ENCODE results near the gene PRKD3.

Gene PRKD3

GRCh38 chr2:37324786-37325624 lies at the start of gene PRKD3:
Gene PRKD3, minus strand, starts transcription at chr2:37324833. Its CDS starts 8,309 bp downstream, at chr2:37316524.
- TF ChIP-seq GATA3 (IDR thresholded peaks at IDR 0.05; ENCODE audit: low read depth, low read length) (no peak), GATA2 (IDR thresholded peaks at IDR 0.05; ENCODE audit: low read depth, low read length) (no peak)

- no peak for TF ChIP-seq GATA3 (IDR thresholded peaks at IDR 0.05; ENCODE audit: low read depth, low read length)
- no peak for TF ChIP-seq GATA2 (IDR thresholded peaks at IDR 0.05; ENCODE audit: low read depth, low read length)
These were observed 47.4 kb upstream of the PRKD3 start for GRCh38 chr2:37372000-37372399.

DNA sequence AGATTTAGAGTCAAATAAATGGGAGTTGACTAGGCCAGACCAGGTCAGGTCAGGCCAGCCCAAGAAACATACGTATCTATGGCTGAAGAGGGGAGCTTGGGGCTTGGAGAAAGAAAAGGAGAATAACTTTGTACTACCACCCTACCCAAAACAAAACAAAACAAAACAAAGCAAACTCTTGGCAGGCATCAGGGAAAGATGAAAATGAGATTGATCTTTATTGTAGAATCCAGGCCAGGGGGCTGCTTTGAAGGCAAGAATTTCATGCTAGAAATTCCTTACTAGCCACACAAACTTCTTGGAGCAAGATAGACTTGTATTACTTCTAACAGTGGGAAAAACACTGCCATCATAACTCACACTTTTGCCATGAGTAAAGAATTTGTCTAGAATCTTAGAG lies 46.0 kb upstream of the PRKD3 start:
- TF ChIP-seq GATA2 (IDR thresholded peaks at IDR 0.05; ENCODE audit: low read depth, low read length) (no peak), GATA3 (IDR thresholded peaks at IDR 0.05; ENCODE audit: low read depth, low read length) (no peak)

GRCh38 chr2:37367984-37368383 lies 43.4 kb upstream of the PRKD3 start:
- no peak for TF ChIP-seq GATA3 (IDR thresholded peaks at IDR 0.05; ENCODE audit: low read depth, low read length)
- TF ChIP-seq GATA2 (IDR thresholded peaks at IDR 0.05; ENCODE audit: low read depth, low read length), result no peak

DNA sequence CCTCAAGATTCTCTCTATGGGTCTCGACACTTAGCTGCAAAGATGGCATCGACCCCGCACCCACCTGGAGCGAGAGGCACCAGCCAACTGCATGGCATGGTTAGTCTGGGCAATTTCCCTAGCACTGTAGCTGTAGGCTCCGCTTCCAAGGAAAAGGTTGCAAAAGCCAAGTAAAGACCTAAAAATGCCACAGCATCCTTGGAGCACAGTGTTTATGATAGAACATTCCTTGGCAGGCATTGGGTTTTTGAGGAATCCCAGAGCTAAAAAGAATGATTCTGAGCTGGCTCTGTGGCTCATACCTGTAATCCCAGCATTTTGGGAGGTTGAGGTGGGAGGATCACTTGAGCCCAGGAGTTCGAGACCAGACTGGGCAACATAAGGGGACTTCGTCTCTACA lies 42.7 kb upstream of the PRKD3 start:
- no peak for TF ChIP-seq GATA2 (IDR thresholded peaks at IDR 0.05; ENCODE audit: low read depth, low read length)
- TF ChIP-seq GATA3 (IDR thresholded peaks at IDR 0.05; ENCODE audit: low read depth, low read length), result no peak

GRCh38 chr2:37366773-37367172 lies 42.1 kb upstream of the PRKD3 start:
- TF ChIP-seq GATA2 (IDR thresholded peaks at IDR 0.05; ENCODE audit: low read depth, low read length), result no peak

- TF ChIP-seq GATA2 (IDR thresholded peaks at IDR 0.05; ENCODE audit: low read depth, low read length), result no peak
- TF ChIP-seq GATA3 (IDR thresholded peaks at IDR 0.05; ENCODE audit: low read depth, low read length), result no peak
These were observed 41.0 kb upstream of the PRKD3 start for GRCh38 chr2:37365669-37366068.

- TF ChIP-seq GATA3 (IDR thresholded peaks at IDR 0.05; ENCODE audit: low read depth, low read length) (no peak), GATA2 (IDR thresholded peaks at IDR 0.05; ENCODE audit: low read depth, low read length) (no peak)
These were observed 39.7 kb upstream of the PRKD3 start for GRCh38 chr2:37364351-37364750.

GRCh38 chr2:37361994-37362698 lies 37.5 kb upstream of the PRKD3 start:
- TF ChIP-seq GATA3 (IDR thresholded peaks at IDR 0.05; ENCODE audit: low read depth, low read length) (no peak), GATA2 (IDR thresholded peaks at IDR 0.05; ENCODE audit: low read depth, low read length) (no peak)

GRCh38 chr2:37361216-37361815 lies 36.7 kb upstream of the PRKD3 start:
- TF ChIP-seq GATA3 (IDR thresholded peaks at IDR 0.05; ENCODE audit: low read depth, low read length) (no peak), GATA2 (IDR thresholded peaks at IDR 0.05; ENCODE audit: low read depth, low read length) (no peak)

GRCh38 chr2:37358466-37358865 lies 33.8 kb upstream of the PRKD3 start:
- no peak for TF ChIP-seq GATA2 (IDR thresholded peaks at IDR 0.05; ENCODE audit: low read depth, low read length)
- TF ChIP-seq GATA3 (IDR thresholded peaks at IDR 0.05; ENCODE audit: low read depth, low read length), result no peak

- no peak for TF ChIP-seq GATA2 (IDR thresholded peaks at IDR 0.05; ENCODE audit: low read depth, low read length)
- no peak for TF ChIP-seq GATA3 (IDR thresholded peaks at IDR 0.05; ENCODE audit: low read depth, low read length)
These were observed 32.9 kb upstream of the PRKD3 start for GRCh38 chr2:37357530-37357929.

DNA sequence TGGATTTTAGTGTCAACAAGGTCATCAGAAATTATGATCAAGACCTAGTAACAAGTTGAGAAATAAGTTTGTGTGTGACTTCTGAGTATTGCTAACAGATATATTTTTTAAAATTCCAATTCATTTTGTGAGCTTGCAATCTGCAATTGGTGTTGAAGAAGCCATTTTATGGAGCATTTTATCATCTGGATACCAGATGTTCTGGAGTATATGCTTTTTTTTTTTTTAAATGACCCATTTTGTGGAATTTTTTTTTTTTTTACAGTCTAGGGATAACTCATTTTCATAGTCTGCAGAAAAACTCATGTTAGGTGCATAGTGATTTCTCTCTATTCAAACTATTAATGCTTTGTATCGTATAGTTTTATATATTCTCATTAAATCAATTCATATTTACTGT lies 32.4 kb upstream of the PRKD3 start:
- TF ChIP-seq GATA2 (IDR thresholded peaks at IDR 0.05; ENCODE audit: low read depth, low read length) (no peak), GATA3 (IDR thresholded peaks at IDR 0.05; ENCODE audit: low read depth, low read length) (no peak)

DNA sequence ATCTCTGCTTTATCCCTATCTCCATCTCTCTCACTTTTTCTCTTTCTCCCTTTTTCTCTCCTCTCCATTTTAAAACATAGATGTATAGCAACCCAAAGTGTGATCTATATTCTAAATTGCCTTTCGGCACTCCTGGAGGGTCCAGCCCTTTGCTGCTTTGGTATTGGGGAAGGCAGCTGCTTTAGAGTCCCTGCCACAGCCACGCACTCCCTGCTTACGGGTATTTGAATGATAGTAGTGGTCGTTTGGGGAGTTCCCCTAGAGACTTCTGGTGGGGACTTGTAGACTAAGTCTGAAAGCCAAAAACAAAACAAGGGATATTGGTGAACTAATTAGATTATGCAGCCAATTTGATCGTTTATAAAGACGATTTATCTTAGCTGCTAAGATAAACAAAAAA lies 31.7 kb upstream of the PRKD3 start:
- TF ChIP-seq GATA3 (IDR thresholded peaks at IDR 0.05; ENCODE audit: low read depth, low read length) (no peak), GATA2 (IDR thresholded peaks at IDR 0.05; ENCODE audit: low read depth, low read length) (no peak)

DNA sequence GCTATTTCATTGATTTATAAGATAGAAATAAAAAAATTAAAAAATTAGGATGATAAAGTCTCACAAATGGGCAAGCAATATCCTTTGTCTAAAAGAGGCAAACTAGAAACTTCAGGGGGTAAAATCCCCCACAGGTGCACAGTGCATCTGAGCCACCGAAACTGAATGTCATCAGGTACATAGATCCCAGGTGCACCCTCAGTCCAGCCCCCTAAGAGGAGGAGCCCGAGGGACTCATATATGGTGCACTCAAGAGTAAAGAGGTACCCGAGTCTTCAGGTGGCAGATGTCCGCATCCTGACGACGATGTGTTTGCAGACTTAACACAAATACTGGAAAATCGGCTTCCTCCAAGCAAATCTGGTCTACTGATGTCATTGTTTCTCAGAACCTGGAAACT lies 31.1 kb upstream of the PRKD3 start:
- TF ChIP-seq GATA3 (IDR thresholded peaks at IDR 0.05; ENCODE audit: low read depth, low read length) (no peak), GATA2 (IDR thresholded peaks at IDR 0.05; ENCODE audit: low read depth, low read length) (no peak)
